Stimulated activated CD8-positive, alpha-beta memory T cell treated with anti-CD3 and anti-CD28 coated beads, Interleukin-15, amount 100 ng/mL, for 1 hour (primary cell): ENCODE data around the gene CEP41.
"Not testable (repeated sequence)": the region's sequence is repeated elsewhere in the genome, so short reads cannot be mapped to it uniquely, and the experiment has no call there.

Experiments
- DNase-seq: peaks from one replicate; pipeline ENCODE4 v3.0.0-alpha.2; 2020; ENCODE audit warnings: low read depth

Gene CEP41

DNA sequence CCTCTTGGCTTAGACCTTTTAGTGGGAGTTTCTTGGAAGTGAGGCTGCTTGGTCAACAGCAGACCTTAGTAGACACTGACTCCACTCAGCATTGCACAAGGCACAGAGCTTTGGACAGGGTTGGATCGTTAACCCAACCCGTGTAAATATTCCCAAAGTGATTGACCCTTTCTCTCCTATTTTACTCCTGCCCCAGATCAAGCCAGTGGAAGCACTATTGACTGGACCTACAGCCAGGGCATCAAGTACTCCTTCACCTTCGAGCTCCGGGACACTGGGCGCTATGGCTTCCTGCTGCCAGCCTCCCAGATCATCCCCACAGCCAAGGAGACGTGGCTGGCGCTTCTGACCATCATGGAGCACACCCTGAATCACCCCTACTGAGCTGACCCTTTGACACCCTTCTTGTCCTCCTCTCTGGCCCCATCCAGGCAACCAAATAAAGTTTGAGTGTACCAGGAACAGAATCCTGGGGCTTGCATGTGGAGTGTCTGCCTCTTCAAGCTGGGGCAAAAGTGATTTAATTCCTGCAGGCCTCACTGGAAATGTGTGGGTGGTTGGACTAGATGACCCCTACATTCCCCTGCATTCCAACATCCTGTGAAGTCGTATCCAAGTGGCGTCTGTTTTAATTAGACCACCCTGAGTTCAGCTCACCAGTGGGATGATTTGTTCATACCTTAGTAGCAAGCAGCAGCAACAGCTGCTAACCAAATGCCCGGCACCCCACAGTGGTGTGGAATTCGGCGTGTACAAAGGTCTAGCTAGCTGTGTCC is 53.0 kb downstream of the CEP41 start:
- DNase-seq = no peak

DNA sequence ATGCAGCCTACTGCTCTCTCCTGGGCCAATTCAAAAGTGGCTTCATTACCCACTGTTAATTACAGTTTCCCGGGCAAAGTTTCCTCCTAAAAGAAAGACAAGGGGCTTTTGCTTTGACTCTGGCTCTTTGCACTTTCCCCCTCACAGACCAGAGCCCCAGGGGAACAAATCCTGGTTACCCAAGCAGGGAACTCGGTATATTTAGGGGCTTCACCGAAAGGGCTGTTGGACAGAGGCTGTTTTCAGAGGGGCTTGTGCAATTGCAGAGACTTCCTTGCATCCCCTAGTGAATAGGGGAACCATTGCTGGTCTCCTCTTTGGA is 53.5 kb downstream of the CEP41 start:
- DNase-seq = no peak

GRCh38 chr7:130386876-130387275 is 53.9 kb downstream of the CEP41 start:
- DNase-seq = no peak

- DNase-seq = no peak
Observed at GRCh38 chr7:130385600-130386066, 55.2 kb downstream of the CEP41 start.

DNA sequence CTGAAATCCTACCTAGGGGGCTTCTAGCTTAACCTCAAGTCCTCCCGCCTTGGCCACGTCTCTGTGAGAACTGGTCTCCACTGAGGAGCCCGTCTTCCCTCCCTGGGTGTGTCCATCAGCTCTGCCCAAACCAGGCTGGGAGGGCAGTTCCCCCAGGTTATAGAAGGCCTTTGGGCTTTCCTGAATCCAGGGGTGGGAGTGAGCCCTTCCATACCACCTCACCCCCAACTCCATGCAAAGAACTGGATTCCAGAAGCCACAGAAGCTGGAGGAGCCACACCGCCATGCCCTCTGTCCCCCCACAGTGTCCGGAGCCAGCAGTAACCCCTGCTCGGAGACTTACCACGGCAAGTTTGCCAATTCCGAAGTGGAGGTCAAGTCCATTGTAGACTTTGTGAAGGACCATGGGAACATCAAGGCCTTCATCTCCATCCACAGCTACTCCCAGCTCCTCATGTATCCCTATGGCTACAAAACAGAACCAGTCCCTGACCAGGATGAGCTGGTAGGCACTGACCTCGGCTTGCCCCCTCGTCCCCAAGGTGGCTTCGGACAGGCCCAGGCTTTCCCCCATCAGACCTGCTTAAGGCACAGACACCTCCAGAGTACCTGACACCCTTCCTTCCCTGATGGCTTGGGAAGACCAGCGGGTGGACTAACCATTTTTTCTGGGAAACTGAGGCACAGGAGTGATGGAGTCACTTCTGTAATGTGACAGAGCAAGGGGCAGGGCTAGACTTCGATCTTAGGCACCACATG is 55.8 kb downstream of the CEP41 start:
- no peak for DNase-seq

- DNase-seq = no peak
Observed at GRCh38 chr7:130384371-130384801, 56.4 kb downstream of the CEP41 start.

DNA sequence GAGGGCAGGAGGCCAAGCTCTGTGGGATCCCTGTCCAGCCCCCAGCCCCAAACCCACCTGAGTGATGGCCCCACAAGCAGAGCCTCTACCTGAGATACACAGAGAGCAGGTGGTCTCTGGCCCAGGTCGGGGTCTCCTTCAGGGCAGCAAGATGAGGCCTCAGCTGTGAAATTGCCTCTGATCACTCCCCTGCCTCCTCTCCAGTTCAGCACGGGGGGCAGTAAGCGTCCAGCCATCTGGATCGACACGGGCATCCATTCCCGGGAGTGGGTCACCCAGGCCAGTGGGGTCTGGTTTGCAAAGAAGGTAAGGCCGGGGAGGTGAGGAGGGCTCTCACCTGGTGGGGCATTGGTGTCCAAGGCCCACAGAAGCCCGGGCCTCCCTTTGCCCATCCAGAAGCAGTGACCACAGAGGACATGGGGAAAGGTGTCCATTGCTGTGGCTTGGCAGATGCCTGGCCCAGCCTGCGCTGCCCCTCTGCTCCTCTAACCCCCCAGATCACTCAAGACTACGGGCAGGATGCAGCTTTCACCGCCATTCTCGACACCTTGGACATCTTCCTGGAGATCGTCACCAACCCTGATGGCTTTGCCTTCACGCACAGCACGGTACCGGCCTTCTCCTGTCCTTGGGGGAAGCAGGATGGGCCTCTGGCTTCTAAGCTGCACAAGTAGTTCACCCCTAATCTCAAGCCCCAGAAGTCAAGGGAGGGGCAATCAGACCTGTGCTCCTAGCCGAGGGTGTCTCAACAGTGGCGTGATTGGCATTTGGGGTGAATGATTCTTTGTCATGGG is 57.4 kb downstream of the CEP41 start:
- DNase-seq = no peak

- no peak for DNase-seq
Observed at GRCh38 chr7:130381468-130382312, 59.1 kb downstream of the CEP41 start.

GRCh38 chr7:130380861-130381455 is 59.9 kb downstream of the CEP41 start:
- DNase-seq = no peak

DNA sequence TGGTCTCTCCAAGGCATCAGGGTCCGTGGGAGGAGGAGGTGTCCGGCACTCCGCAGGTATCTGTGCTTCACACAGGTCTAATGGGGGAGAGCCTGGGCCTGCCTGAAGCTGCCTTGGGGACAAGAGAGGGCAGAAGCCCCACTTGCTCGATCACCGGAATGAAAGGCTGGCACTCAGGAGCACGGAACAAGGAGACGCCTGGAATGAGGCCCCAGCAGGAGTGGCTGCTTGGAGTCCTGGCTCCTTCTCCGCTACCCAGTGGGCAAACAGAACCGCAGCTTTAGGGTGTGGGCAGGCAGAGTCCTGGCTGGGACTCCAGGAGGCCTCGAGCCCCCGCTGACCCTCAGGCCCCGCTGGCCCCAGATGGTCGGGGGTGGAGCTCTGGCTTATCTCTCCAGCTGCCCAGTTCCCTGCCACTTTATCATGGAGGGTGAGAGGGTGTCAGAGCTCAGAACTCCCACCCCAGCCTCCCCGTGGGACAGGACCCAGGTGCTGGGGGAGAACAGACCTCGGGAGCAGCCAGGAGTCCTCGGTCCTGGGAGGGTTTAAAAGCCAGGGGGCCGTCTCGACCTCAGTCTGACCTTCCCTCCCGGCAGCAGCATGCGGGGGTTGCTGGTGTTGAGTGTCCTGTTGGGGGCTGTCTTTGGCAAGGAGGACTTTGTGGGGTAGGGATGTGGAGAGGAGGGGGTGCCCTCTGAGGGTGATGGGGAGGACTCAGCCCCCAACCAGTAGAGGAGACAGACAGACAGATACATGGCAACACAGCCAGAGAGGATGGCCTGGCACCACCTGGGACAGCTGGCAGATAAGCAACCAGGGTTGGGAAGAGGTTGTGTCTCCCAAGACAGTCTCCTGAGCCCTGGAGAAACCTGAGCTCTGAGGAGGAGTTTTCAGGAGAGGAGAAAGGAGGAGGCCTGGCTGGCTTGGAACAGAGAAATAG is 60.6 kb downstream of the CEP41 start, which contains the start of gene CPA1:
Gene CPA1, plus strand, starts transcription at position 574 of the 940 bp plus-strand sequence. Its CDS starts 27 bp downstream, at position 601.
- DNase-seq = no peak

DNA sequence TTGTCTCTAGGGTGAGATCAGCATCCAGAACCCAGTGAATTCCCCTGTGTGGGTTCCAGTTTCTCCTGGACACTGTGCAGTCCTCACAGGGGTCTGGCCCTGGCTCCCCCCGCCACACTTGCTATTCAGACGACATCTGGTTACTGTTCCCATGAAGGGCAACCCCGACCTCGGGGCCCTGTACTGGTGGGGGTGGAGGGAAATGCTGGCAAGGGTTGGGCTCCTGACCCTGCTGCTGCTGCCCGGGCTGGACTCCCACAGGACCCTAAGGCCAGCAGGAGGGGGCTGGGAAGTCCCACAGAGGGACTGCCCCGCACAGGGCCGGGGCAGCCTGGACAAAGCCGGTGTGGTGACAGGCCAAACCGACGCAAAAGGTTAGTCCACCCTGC is 61.3 kb downstream of the CEP41 start:
- DNase-seq = no peak

- no peak for DNase-seq
Observed at GRCh38 chr7:130379019-130379418, 61.8 kb downstream of the CEP41 start.

DNA sequence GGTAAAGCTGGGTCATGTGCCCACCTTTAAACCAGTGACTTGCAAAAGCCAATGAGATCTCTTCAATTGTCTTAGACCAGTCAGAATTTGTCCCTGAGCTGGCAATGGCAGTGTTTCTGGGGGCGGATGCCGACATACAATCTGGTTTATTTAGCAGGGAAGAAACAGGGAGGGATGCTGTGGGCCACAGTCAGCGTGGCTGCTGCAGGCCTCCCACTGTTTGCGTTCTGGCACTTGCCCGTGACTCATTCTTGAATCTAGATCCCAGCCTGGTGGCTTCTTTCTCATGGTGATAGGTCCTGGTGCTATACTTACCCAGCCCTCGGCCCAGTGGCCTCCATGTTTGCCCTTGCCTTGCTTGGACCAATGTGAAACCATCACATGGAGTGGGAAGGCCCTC is 63.6 kb downstream of the CEP41 start:
- DNase-seq = no peak

DNA sequence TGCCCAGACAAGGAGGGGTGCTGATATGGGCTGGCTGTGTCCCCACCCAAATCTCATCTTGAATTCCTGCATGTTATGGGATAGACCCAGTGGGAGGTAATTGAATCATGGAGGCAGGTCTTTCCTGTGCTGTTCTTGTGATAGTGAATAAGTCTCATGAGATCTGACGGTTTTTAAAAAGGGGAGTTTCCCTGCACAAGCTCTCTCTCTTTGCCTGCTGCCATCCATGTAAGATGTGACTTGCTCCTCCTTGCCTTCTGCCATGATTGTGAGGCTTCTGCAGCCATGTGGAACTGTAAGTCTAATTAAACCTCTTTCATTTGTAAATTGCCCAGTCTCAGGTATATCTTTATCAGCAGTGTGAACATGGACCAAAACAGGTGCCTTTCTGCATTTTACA is 64.4 kb downstream of the CEP41 start:
- DNase-seq = not testable (repeated sequence)

GRCh38 chr7:130374507-130374906 is 66.3 kb downstream of the CEP41 start:
- DNase-seq = no peak

- DNase-seq = no peak
Observed at GRCh38 chr7:130372402-130373165, 68.2 kb downstream of the CEP41 start.

DNA sequence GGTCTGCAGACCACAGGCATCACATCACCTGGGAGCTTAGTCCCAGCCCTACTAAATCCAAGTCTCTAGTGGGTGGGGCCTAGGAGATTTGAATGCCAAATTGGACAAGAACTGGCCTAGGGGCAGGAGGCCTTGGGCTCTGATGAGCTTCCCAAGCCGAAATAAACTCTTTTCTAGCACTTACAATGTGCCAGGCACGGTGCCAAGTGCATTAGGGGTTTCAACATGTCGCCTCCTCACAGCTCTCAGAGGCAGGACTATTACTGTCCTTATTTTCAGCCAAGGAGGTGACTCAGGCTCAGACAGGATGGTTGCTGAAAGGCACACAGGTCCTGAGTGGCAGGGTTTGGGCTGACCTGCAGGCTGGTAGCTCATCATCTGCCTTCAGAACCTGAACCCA is 69.8 kb downstream of the CEP41 start:
- DNase-seq = no peak

- DNase-seq = no peak
Observed at GRCh38 chr7:130369831-130370550, 70.8 kb downstream of the CEP41 start.
